CD4-positive, CD25-positive, alpha-beta regulatory T cell (primary cell): ENCODE results near the gene MYL10. TPM values are rescaled to one million over a fixed set of nuclear protein-coding genes. Genes with fewer than 3 reads are reported as not detected.

ENCODE experiments used
- ATAC-seq, 2 donors: fragments of 150-1000 bp; cut with Tn5 transposase; one replicate each; pipeline ENCODE4 v1.10.0; 2021; ENCODE audit warnings: low read depth in 2 of 2, moderate number of reproducible peaks in 2 of 2, moderate library complexity in 1 of 2
- DNase-seq, 3 donors: peaks; one replicate each; pipeline versions ENCODE4 v3.0.0 to v3.0.0-alpha.2; 2012 to 2022; ENCODE audit warnings: mixed read lengths in 1 of 3
- H3K27ac ChIP-seq: one replicate; pipeline ENCODE4 v1.7.0; 2013; ENCODE audit warnings: mild to moderate bottlenecking, low read length; ENCODE audit not compliant: insufficient read depth, poor library complexity, severe bottlenecking
- H3K27me3 ChIP-seq: one replicate; pipeline ENCODE4 v1.7.0; 2013; ENCODE audit warnings: low read length; ENCODE audit not compliant: control insufficient read depth, insufficient read depth
- H3K36me3 ChIP-seq: one replicate; pipeline ENCODE4 v1.7.0; 2013; ENCODE audit warnings: mild to moderate bottlenecking, low read length, moderate library complexity; ENCODE audit not compliant: control insufficient read depth, insufficient read depth
- H3K4me1 ChIP-seq: 2 replicates; pipeline ENCODE4 v1.7.0; 2013; ENCODE audit warnings: mild to moderate bottlenecking, low read length; ENCODE audit not compliant: insufficient read depth, control insufficient read depth, poor library complexity, severe bottlenecking
- H3K4me3 ChIP-seq: one replicate; pipeline ENCODE4 v1.7.0; 2013; ENCODE audit warnings: low read depth, mild to moderate bottlenecking, low read length, moderate library complexity
- H3K9me3 ChIP-seq, 2 experiments: 1 replicate in 1 of 2; 2 replicates in 1 of 2; pipeline ENCODE4 v1.7.0; 2013; ENCODE audit warnings: low read length in 2 of 2, mild to moderate bottlenecking in 1 of 2, moderate library complexity in 1 of 2; ENCODE audit not compliant: control insufficient read depth in 2 of 2
- H3K27ac Mint-ChIP-seq, 3 donors: one replicate each; pipeline ENCODE4 v1.8.0; 2020 to 2022; ENCODE audit warnings: mild to moderate bottlenecking in 3 of 3, mixed read lengths in 3 of 3, moderate library complexity in 2 of 3
- H3K27me3 Mint-ChIP-seq: one replicate; pipeline ENCODE4 v1.8.0; 2022; ENCODE audit warnings: mild to moderate bottlenecking, mixed read lengths
- H3K36me3 Mint-ChIP-seq: one replicate; pipeline ENCODE4 v1.8.0; 2020; ENCODE audit warnings: mixed read lengths
- H3K4me1 Mint-ChIP-seq, 4 donors: one replicate each; pipeline ENCODE4 v1.8.0; 2020 to 2022; ENCODE audit warnings: mixed read lengths in 4 of 4, mild to moderate bottlenecking in 1 of 4
- H3K4me3 Mint-ChIP-seq, 4 donors: one replicate each; pipeline ENCODE4 v1.8.0; 2020 to 2022; ENCODE audit warnings: mild to moderate bottlenecking in 4 of 4, mixed read lengths in 4 of 4, moderate library complexity in 3 of 4
- H3K9me3 Mint-ChIP-seq, 7 donors: one replicate each; pipeline ENCODE4 v1.8.0; 2020 to 2022; ENCODE audit warnings: mixed read lengths in 7 of 7, mild to moderate bottlenecking in 3 of 7, moderate library complexity in 2 of 7
- polyA plus RNA-seq, 4 donors: library from polyadenylated mRNA; unstranded; fragments of 300-500 nt; fragmentation: Illumina TruSeq; gene quantifications; one replicate each; pipeline ENCODE4 v1.2.3, GENCODE V29; 2021
- total RNA-seq: library from RNA; stranded (reverse); gene quantifications from one replicate; pipeline ENCODE4 v1.2.3, GENCODE V29; 2022

Gene MYL10
- total and polyA plus RNA-seq, 5 donors from 2014 or later, result not detected

GRCh38 chr7:101664893-101665471 lies 35.9 kb upstream of the MYL10 start:
- Mint-ChIP-seq H3K9me3 (peaks cover 0 to 9% (median 3%) of the 10 kb centered on the region in 7 donors), H3K27me3 (peaks cover 4% of the 10 kb centered on the region)

GRCh38 chr7:101664436-101664835 lies 35.3 kb upstream of the MYL10 start:
- no peak overlapping the region for H3K4me3 ChIP-seq
- ATAC-seq (no peak), DNase-seq (no peak)
- no peaks in the 10 kb centered on the region for H3K9me3 ChIP-seq
- H3K4me1 ChIP-seq, result no peaks in the 10 kb centered on the region
- H3K27ac ChIP-seq, result no peak overlapping the region
- no peak overlapping the region for H3K4me3 Mint-ChIP-seq
- H3K27ac Mint-ChIP-seq, result no peak overlapping the region
- H3K27me3 Mint-ChIP-seq, result peaks cover 4% of the 10 kb centered on the region
- peaks cover 0 to 9% (median 3%) of the 10 kb centered on the region in 7 donors for H3K9me3 Mint-ChIP-seq
- no peaks in the 10 kb centered on the region for H3K36me3 Mint-ChIP-seq
- no peaks in the 10 kb centered on the region for H3K4me1 Mint-ChIP-seq
- H3K27me3 ChIP-seq, result no peaks in the 10 kb centered on the region
- H3K36me3 ChIP-seq, result no peaks in the 10 kb centered on the region

More at GRCh38 chr7:101664893-101665471, 35.9 kb upstream of the MYL10 start:
- H3K4me1 ChIP-seq, result no peaks in the 10 kb centered on the region
- Mint-ChIP-seq H3K4me1 (no peaks in the 10 kb centered on the region), H3K36me3 (no peaks in the 10 kb centered on the region), H3K4me3 (no peak overlapping the region), H3K27ac (no peak overlapping the region)
- no peaks in the 10 kb centered on the region for H3K9me3 ChIP-seq
- no peaks in the 10 kb centered on the region for H3K36me3 ChIP-seq
- H3K4me3 ChIP-seq, result no peak overlapping the region
- no peaks in the 10 kb centered on the region for H3K27me3 ChIP-seq
- ATAC-seq, result no peak
- no peak overlapping the region for H3K27ac ChIP-seq
- DNase-seq, result no peak

DNA sequence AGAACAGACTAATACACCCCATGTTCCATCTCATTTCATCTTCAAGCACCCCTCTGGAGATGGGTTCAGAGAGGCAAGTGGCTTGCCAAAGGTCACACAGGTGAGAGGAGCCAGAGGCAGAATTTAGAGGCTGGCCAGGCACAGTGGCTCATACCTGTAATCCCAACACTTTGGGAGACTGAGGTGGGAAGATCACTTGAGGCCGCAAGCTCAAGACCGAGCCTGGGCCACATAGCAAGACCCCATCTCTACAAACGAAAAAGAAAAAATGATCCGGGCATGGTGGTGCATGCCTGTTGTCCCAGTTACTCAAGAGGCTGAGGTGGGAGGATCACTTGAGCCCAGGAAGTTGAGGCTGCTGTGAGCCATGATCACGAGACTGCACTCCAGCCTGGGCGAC lies 34.7 kb upstream of the MYL10 start:
- no peaks in the 10 kb centered on the region for H3K27me3 ChIP-seq
- peaks cover 0 to 9% (median 2%) of the 10 kb centered on the region in 7 donors for H3K9me3 Mint-ChIP-seq
- H3K4me3 Mint-ChIP-seq, result no peak overlapping the region
- DNase-seq (no peak), ATAC-seq (no peak)
- H3K36me3 Mint-ChIP-seq, result no peaks in the 10 kb centered on the region
- no peaks in the 10 kb centered on the region for H3K9me3 ChIP-seq
- H3K27ac ChIP-seq, result no peak overlapping the region
- H3K27me3 Mint-ChIP-seq, result peaks cover 8% of the 10 kb centered on the region
- no peak overlapping the region for H3K4me3 ChIP-seq
- H3K36me3 ChIP-seq, result no peaks in the 10 kb centered on the region
- H3K27ac Mint-ChIP-seq, result no peak overlapping the region
- H3K4me1 Mint-ChIP-seq, result no peaks in the 10 kb centered on the region
- H3K4me1 ChIP-seq, result no peaks in the 10 kb centered on the region

DNA sequence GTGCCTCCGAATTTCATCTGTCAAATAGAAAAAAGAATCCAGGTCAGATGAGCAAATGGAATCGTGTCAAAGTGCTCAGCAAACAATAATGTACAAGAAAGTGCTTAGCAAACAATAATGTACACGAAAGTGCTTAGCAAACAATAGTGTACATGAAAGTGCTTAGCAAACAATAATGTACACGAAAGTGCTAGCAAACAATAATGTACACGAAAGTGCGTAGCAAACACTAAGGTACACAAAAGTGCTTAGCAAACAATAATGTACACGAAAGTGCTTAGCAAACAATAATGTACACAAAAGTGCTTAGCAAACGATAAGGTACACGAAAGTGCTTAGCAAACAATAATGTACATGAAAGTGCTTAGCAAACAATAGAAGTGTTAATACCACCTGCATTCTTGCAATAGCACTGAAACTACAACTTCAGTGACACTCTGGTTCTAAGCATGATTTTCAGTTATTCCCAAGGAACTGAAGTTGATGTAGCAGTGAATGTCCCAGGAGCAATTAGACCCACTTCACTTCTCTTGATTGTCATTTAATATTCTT lies 33.4 kb upstream of the MYL10 start:
- no peak overlapping the region for H3K4me3 ChIP-seq

DNA sequence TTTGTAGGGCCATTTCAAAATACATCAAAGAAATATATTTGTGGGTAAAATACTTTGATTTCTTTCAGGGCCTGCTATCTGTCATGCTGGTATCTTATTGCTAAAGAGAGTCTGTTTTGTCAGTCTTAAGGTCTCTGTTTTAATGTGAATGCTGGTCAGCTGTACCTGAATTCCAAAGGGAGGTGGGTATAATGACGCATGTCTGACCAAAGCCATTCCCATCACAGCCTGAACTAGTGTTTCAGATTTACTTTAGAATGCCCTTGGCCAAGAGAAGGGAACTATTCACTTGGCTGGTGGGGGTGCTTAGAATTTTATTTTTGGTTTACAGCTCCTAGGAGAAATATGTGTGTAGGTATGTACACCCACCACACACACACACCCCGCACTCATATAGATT lies 30.6 kb upstream of the MYL10 start:
- DNase-seq, result no peak
- Histone ChIP-seq H3K4me1 (no peaks in the 10 kb centered on the region), H3K36me3 (no peaks in the 10 kb centered on the region), H3K9me3 (no peaks in the 10 kb centered on the region), H3K27me3 (no peaks in the 10 kb centered on the region), H3K27ac (no peak overlapping the region), H3K4me3 (no peak overlapping the region)
- Mint-ChIP-seq H3K9me3 (peaks cover 0 to 9% (median 0%) of the 10 kb centered on the region in 7 donors), H3K4me3 (no peak overlapping the region), H3K27me3 (peaks cover 8% of the 10 kb centered on the region), H3K36me3 (no peaks in the 10 kb centered on the region), H3K4me1 (no peaks in the 10 kb centered on the region), H3K27ac (no peak overlapping the region)
- no peak for ATAC-seq

More for the DNA sequence above, 33.4 kb upstream of the MYL10 start:
- Mint-ChIP-seq H3K27me3 (peaks cover 8% of the 10 kb centered on the region), H3K4me1 (no peaks in the 10 kb centered on the region), H3K36me3 (no peaks in the 10 kb centered on the region), H3K9me3 (peaks cover 0 to 9% (median 1%) of the 10 kb centered on the region in 7 donors), H3K27ac (no peak overlapping the region), H3K4me3 (no peak overlapping the region)
- no peaks in the 10 kb centered on the region for H3K36me3 ChIP-seq
- no peaks in the 10 kb centered on the region for H3K9me3 ChIP-seq
- no peak for ATAC-seq
- H3K27ac ChIP-seq, result no peak overlapping the region
- DNase-seq, result no peak
- H3K4me1 ChIP-seq, result no peaks in the 10 kb centered on the region
- H3K27me3 ChIP-seq, result no peaks in the 10 kb centered on the region

GRCh38 chr7:101657171-101657570 lies 28.1 kb upstream of the MYL10 start:
- Mint-ChIP-seq H3K36me3 (no peaks in the 10 kb centered on the region), H3K4me1 (peaks cover 0 to 2% (median 0%) of the 10 kb centered on the region in 4 donors), H3K27me3 (peaks cover 7% of the 10 kb centered on the region), H3K27ac (no peak overlapping the region), H3K9me3 (peaks cover 0 to 3% (median 0%) of the 10 kb centered on the region in 7 donors), H3K4me3 (no peak overlapping the region)
- H3K4me1 ChIP-seq, result no peaks in the 10 kb centered on the region
- no peak for ATAC-seq
- no peak for DNase-seq
- no peaks in the 10 kb centered on the region for H3K9me3 ChIP-seq
- no peak overlapping the region for H3K27ac ChIP-seq
- H3K27me3 ChIP-seq, result no peaks in the 10 kb centered on the region
- H3K36me3 ChIP-seq, result no peaks in the 10 kb centered on the region
- H3K4me3 ChIP-seq, result no peak overlapping the region

DNA sequence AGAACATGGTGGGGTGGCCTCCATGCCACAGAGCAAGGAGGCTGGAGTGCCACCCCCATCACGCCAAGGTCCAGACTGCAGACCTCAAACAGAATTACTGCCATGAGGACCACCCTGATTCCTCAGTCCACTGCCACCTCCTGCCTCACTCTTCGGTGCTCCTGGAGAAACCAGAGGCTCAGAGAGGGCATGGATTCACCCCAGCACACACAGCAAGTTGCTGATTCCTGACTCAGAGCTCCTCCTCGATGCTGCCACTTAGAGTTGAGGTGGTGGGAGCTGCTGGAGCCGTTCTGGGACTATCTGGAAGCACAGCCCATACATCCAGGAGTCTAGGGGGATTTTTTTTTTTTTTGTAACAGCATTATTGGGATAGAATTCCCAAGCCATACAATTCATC lies 22.0 kb upstream of the MYL10 start:
- Mint-ChIP-seq H3K27me3 (no peaks in the 10 kb centered on the region), H3K4me3 (no peak overlapping the region), H3K27ac (no peak overlapping the region), H3K36me3 (no peaks in the 10 kb centered on the region), H3K4me1 (peaks cover 0 to 5% (median 0%) of the 10 kb centered on the region in 4 donors), H3K9me3 (no peaks in the 10 kb centered on the region)
- H3K4me3 ChIP-seq, result no peak overlapping the region
- no peak for DNase-seq
- ATAC-seq, result no peak
- no peaks in the 10 kb centered on the region for H3K4me1 ChIP-seq
- H3K36me3 ChIP-seq, result no peaks in the 10 kb centered on the region
- no peak overlapping the region for H3K27ac ChIP-seq
- H3K27me3 ChIP-seq, result no peaks in the 10 kb centered on the region
- H3K9me3 ChIP-seq, result no peaks in the 10 kb centered on the region

DNA sequence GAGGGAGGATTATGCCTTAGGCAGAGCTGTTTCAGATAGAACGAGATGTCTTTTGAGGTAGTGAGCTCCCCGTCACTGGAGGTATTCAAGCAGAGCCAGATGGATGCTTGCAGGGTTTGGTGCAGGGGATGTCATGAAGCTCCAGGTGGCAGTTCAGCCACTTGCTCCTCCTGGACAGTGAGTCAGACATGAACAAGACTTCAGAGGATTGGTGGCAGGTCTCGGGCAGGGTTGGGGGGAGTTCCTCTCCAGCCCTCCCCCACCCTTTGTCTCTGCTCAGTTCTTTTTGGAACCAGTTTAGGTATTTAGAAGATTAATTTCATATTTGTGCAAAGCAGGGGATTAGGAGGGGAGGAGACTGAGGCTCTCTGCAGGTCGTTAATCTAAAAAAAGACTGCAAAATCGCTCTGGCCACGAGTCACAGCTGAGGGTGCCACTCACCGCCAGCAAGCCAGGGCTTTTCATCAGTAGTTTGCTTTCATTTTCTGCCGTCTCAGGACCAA lies 21.5 kb upstream of the MYL10 start:
- Histone ChIP-seq H3K27me3 (no peaks in the 10 kb centered on the region), H3K4me1 (no peaks in the 10 kb centered on the region), H3K9me3 (no peaks in the 10 kb centered on the region), H3K27ac (no peak overlapping the region), H3K36me3 (no peaks in the 10 kb centered on the region), H3K4me3 (no peak overlapping the region)
- no peaks in the 10 kb centered on the region for H3K36me3 Mint-ChIP-seq
- DNase-seq (no peak), ATAC-seq (no peak)
- H3K9me3 Mint-ChIP-seq, result no peaks in the 10 kb centered on the region
- no peaks in the 10 kb centered on the region for H3K27me3 Mint-ChIP-seq
- no peak overlapping the region for H3K4me3 Mint-ChIP-seq
- no peak overlapping the region for H3K27ac Mint-ChIP-seq
- peaks cover 0 to 5% (median 0%) of the 10 kb centered on the region in 4 donors for H3K4me1 Mint-ChIP-seq
